HPDE6-E6E7 (cell line): ENCODE measurements around the gene RSAD1.

Experiments used
- DNase-seq: peaks from one replicate; pipeline ENCODE4 v3.0.0; 2011; ENCODE audit warnings: missing footprints; ENCODE audit errors: extremely low spot score

RSAD1 gene

DNA sequence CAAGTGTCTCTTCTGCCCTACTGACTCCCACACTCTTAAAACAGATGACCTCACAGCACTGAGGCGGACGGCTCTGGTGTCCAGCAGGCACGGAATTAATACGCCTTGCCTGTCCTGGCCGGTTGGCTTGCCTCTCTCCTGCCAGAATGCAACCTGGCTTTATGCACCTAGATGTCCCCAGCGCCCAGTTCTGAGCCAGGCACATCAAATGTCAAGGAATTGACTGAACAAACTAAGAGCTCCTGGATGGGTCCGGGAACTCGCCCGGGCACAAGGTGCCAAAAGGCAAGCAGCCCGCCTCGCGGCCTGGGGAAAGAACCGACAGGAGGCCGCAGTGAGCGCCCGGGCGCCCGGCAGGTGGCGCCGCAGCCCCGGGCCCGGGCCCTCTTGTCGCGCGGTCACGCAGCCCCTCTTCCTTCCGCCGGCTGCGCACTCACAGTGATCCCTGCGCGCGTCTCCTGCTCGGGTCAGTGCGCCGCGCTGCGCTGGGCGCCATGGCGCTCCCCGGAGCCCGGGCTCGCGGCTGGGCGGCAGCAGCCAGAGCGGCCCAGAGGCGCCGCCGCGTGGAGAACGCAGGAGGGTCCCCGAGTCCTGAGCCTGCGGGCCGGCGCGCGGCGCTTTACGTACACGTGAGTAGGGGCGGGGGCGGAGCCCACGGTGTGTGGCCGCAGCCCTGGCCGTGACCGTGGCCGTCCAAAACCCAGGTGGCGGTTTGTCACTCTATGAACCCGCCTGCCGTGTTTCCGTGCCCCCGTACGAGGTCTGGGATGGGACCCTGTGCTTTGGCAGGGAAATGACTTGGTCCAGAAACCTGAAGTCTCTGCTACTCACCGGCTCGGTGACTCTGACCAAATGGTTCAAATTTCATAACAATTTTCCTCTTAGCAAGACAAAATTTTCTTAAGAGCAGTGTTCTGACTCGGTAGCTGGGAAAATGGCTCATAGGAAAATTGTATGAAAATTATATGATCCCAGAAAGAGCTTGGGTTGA lies at the start of gene RSAD1:
TSS of gene RSAD1 (plus strand) at position 470 of the 991 bp plus-strand sequence. CDS start at position 495, 25 bp downstream.
- DNase-seq: peak; percentile 67

DNA sequence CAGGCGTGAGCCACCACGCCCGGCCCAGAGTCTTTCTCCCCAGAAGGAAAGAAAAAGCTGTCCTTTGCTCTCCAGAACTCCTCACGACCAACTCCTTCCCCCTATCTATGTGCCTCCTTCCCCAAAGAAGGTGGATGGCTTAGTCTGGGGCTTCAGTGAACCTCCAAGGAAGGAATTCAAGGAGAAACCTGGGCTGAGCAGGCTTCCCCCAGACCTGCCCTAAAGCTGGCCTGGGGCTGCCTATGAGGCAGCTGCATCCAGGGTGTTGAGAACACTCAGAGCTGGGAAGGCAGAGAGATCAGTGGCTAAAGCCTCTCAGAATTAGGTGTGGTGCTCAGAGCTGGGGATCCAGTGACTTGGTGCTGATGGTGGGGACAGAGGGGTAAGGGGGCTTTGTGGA lies 48.9 kb upstream of the RSAD1 start:
- DNase-seq: no peak

DNA sequence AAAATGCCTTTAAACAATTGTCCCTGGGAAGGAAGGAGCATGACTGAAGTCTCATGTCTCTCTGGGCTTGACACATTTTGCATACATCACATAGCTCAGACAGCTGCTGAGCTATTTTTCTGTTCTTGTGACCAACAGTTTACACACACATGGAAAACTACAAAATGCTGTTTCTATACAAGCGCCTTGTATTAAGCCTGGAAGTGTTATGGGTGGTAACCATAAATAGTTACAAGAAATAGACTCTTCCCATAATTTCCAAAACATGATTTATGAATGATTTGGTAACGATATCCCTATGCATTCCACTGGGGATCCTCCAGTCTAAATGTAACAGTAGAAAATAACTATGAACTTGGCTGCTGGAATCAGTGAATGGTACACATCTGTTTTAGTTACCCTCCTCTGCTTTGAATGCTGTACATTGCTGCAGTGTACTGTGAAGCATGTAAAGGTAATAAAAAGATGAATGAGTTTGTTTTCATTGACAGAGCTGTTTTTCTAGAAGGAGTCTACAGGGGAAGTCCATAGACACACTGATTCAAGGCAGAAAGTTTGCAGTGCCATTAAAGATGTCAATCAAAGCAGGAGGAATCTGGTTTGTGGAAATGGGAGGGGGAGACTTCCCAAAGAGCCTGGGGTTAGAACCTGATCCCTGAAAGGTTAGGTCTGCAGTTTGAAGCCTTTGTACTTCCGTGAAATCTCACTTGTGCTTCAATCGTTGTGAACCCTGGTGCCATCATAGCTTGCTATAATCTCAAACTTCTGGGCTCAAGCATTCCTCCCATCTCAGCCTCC lies 47.6 kb upstream of the RSAD1 start:
- no peak for DNase-seq

DNA sequence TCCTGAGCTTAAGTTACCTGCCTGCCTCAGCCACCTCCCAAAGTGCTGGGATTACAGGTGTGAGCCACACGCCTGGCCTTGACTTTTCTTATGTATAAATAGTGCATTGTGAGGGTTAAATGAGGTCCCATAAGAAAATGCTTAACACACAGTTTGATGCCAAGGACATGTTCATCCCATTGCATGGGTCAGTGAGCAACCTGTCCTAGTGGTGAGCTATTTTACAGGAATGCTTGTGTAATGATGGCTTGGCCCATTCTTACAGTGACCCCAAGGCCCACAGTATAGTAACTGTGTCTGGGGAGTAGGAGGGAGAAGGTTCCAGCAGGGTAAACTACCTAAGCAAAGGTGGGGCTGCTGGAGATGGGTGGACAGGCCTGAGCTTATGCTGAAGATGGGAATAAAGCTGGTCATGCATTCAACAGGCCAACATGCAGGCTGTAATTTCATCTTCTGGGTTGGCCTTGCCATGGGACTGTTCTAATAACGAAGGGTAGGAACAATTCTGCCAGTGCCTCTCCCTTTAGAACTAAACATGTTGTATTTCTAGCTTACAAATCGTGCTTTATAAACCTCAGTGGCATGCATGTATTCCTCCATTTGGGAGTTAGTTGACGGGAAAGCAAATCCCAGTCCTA lies 46.4 kb upstream of the RSAD1 start:
- no peak for DNase-seq

DNA sequence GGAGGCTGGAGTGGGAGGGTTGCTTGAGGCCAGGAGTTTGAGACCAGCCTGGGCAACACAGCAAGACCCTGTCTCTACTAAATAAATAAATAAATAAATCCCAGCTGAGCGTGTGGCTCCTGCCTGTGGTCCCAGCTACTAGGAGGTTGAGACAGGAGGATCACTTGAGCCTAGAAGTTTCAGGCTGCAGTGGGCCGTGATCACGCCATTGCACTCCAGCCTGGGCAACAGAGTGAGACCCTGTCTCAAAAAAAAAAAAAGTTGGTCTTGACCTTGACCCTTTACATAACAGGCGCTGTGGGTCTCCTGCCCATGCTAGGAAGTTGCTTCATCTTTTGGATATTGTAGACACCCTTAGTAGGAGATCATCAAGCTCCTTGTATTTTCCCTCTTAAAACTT lies 41.3 kb upstream of the RSAD1 start:
- no peak for DNase-seq

DNA sequence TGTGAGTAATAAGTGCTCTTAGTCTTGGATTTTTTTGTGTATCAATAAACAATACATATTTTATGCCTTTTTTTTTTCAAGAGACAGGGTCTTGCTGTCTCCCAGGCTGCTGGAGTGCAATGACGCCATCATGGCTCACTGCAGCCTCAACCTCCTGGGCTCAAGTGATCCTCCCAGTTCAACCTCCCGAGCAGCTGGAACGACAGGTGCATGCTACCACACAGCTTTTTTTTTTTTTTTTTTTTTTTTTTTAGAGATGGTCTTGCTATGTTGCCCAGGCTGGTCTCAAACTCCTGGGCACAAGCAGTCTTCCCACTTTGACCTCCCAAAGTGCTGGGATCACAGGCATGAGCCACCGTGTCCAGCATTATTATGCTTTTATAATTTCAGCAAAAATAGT lies 39.7 kb upstream of the RSAD1 start:
- no peak for DNase-seq

DNA sequence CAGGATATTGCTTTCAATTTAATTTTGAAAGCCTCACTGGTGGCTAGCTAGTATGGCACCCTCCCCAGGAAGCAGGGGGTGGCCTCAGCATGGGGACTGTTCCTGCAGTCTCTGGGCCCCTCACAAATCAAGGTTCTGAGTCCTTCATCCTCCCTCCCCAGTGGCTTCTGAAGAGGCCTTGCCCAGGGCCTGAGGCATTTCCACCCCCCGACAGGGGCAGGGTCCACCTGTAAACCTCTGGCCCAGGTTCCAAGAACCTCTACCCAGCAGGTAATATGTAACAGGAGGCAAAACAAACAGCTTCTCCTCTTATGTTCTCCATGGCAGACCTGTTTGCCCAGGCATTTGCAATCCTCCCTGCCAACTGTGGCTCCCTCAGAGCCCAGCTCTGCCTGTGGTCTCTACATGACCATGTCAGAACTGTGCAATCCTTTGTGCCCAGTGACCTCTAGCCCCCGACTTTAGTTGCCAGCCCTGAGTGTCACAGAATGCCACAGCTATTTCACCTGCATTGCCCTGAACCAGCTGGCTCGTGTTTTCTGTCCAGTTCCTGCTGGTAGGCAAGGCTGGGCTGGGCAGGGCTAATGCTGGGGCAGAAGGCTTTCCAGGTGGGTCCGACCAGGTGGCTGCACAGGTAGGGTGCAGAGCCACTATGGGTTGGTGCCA lies 38.4 kb upstream of the RSAD1 start:
- DNase-seq: no peak

DNA sequence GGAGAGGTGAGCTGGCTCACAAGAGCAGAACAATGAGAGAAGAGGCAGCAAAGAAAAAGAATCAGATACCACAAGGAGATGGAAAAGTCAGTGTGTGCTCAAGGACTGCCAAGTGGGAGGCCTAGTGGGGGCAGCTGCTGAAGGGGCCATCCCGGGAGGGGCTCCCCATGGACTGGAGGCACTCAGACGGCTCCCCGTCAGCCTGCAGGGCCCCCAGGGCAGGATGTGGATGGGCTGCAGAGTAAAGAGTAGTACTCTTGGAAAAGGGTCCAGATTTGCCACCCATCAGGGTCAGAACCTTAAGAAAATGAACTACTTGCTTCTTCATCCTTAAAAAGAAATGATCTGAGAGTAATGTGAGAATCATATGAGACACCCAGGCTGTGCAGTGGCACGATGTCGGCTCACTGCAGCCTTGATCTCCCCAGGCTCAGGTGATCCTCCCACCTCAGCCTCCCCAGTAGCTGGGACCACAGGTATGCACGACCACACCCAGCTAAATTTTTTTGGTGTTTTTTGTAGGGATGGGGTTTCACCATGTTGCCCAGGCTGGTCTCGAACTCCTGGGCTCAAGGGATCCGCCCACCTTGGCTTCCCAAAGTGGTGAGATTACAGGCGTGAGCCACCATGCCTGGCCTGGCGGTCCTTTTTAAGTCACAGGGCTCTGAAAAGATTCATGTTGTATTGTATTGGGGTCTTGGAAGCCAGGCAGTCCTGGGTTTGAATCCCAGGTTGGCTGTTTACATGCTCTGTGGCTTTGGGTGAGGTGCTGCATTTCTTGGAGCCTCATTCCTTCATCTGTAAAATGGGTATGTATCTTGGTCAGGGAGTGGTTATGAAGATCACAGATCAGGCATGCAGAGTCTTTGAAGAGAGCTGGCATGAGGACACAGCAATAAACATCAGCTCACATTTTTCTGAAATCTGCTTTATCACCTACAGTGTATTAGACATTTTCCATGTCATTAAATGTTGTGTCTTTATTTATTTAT lies 37.5 kb upstream of the RSAD1 start:
- DNase-seq: no peak

DNA sequence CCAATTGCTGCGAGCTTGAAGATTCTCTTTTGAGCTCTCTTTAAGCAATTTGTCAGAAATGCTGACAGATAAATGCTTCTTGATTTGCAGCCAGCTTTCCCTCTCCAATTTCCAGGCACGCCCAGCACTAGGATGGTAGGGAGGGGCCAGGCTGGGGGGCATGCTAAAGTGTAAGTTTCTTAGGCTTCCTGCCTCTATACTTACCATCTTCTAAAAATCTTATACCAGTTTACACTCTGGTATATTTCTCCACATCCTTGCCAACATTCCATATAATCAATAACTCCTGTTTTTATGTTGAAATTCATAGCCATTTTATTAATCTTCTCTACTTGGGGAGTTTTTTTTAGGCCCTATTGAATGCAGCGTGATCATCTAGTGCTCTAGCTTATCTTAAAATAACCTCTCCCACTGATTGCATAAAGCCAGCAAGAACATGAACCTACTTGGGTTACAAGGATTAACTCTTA lies 35.1 kb upstream of the RSAD1 start:
- no peak for DNase-seq

DNA sequence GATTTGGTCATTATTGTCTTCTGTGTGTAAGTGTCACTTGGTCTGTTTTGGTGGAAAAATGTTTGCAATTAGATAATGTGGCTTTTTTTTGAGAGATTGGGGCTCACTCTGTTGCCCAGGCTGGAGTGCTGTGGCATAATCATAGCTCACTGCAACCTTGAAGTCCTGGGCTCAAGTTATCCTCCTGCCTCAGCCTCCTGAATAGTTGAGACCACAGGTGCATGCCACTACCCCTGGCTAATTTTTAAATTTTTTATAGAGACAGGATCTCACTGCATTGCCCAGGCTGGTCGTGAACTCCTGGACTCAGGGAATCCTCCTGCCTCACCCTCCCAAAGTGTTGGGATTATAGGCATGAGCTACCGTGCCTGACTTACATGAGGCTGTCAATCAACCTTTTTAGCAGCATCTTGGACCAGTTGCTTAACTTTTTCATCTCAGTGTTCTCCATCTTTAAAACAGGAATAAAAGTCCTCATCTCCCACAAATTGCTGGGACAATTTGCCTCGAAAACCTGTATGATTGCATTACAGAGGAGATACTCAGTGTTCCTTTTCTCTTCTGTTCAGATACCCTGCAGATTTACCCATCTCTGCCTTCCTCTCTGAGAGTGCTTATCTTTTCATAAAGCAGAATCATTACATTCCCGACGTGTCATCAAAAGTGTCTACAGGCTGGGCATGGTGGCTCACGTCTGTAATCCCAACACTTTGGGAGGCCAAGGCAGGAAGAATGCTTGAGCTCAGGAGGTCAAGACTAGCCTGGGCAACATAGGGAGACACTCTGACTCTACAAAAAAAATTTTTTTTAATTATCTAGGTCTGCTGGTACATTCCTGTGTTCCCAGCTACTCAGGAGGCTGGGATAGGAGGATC lies 33.6 kb upstream of the RSAD1 start:
- no peak for DNase-seq

DNA sequence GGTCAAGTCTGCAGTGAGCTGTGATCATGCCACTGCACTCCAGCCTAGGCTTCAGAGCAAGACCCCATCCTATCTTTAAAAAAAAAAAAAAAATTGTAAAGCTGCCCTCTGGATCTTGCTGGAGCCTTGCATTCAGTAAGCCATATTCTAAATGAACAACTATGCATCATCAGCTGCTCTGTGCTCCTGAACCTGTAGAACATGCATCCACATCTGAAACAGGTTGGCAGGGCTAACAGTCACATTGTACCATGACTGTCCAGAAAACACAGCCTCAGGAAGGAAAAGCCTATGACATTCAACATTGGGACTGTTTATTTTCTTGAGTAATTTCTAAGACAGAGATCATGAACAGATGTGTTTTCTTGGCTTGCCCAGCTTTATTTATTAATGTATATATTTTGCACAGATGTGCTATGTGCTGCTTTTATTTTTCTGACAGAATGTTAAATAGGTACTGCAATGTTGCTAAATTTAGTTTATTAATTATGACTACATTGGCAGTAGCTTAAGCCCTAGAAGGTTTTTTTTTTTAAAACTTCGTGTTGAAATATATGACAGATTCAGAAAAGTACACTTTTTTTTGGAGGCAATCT lies 32.8 kb upstream of the RSAD1 start:
- no peak for DNase-seq

DNA sequence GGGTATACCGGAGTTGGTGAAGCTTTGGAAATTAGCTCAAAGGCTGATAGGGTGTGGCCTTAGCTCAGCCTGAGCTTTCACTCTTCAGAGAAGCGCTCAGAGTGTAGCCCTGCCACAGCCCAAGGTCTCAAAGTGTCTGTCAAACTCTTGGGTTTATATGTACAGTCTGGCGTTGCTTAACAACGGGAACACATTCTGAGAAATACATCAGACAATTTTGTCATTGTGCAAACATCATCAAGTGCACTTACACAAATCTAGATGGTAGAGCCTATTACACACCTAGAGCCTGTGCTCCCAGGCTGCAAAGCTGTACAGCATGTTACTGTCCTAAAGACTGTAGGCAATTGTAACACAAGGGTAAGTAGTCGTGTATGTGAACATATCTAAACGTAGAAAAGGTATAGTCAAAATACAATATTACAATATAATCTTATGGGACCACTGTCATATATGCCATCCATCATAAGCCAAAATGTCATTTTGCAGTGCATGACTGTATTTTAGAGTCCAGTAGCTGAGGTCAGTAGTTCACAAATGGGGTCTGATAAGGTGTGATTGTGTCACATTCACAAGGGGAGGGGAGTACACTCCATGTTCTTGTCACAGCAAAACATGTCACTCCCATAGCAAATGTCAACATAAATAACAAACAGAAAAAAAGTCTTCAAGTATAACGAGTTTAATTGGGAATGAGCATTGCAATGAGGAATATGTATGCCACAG lies 30.6 kb upstream of the RSAD1 start:
- DNase-seq: no peak

DNA sequence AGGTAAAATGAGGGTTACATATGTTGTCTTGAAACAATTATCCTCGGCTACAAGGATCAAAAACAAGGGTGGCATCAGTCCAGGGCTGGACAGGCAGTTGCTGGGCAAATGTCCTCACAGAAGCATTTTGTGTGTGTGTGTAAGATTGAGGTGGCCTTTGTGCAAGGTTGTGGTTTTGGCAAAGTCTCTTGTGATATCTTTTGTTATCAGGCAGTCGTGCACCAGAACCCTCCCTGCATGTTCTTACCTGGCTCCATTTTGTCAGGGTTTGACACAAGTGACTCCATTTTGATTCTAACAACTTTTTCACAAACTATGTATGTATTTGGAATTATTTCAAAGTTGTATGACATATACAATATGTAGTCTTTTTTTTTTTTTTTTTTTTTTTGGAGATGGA lies 30.0 kb upstream of the RSAD1 start:
- no peak for DNase-seq

DNA sequence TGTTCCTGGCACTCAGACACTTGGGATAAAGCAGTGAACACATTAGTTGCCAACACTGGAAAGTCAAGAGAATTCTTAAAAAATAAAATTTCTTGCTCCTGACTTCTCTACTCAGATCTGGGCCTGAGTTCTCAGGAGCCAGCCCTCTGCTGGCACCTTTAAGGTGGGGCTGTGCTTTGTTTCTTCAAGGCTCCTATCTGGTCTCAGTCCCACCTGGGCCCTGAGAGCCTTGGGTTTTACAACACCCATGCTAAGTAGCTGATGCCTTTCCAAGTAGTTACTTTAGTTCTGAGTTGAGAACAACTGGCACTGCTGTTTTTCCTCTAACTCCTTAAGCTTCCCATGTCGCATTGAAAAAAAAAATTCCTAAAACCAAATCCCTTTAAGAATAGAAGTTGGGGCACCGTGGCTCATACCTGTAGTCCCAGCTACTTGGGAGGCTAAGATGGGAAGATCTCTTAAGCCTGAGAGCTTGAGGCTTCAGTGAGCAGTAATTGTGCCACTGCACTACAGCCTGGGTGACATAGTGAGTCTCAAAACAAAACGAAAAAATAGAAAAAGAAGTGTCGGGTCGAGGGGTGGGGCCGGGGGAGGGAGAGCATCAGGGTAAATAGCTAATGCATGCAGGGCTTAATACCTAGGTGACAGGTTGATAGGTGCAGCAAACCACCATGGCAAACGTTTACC lies 26.6 kb upstream of the RSAD1 start:
- DNase-seq: no peak

DNA sequence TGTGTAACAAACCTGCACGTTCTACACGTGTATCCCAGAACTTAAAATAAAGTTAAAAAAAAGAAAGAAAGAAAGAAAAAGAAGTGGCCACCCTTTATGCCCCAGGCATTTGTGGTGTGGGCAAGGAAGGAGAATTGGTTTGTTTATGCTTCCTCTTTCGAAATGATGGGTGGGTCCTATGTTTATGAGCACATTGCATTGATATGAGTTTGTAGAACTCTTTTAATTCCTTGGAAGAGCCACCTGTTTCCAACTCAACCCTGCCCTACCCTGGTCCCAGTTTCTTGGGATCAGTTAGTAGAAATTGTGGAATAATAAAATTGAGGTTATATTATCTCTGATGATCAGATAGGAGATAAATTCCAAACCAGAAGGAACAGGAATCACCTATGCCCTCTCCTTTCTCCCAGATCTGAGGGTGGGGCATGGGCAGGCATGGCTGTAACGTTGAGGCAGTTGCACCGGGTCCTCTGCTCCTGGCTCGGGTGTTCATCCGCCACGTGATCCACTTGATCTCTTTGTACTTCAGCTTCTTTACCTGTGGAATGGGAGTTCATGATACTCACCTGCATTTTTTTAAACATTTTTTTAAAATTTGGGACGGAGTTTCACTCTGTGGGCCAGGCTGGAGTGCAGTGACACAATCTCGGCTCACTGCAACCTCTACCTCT lies 25.9 kb upstream of the RSAD1 start:
- DNase-seq: no peak

DNA sequence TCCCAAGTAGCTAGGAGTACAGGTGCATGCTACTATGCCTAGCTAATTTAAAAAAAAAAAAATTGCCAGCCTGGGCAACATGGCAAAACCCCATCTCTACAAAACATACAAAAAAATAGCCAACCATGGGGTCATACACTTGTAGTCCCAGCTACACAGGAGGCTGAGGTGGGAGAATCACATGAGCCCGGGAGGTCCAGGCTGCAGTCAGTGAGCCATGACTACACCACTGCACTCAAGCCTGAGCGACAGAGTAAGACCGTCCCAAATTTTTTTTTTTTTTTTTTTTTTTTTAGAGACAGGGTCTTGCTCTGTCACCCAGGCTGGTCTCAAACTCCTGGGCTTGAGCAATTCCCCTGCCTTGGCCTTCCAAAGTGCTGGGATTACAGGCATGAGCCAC lies 24.8 kb upstream of the RSAD1 start:
- DNase-seq: no peak

DNA sequence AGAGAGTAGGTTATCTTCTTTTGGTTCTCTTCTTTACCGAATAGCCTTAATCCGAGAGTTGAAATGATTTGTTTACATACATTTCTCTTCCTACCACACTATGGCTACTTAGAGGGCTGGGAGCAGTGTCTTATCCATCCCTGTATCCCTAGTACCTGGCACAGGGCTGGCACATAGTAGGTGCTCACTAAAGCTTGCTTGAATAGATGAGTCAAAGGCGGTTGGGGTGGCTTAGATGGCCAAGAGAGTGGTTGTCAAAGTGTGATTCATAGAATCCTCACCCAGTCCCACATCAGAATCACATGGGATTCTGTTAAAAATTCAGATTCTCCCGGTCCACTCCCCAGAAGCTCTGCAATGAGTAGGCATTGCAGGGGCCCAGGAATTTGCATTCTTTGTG lies 21.0 kb upstream of the RSAD1 start:
- DNase-seq: no peak
